Measurements from ENCODE around the gene ATP2C2.
"Not testable (repeated sequence)": the region's sequence is repeated elsewhere in the genome, so short reads cannot be mapped to it uniquely, and the experiment has no call there.

ATP2C2 gene

GRCh38 chr16:84340325-84341040 lies 27.9 kb upstream of the ATP2C2 start:
- DNase-seq, result no peak

- no peak for DNase-seq
These were observed 26.6 kb upstream of the ATP2C2 start for GRCh38 chr16:84341528-84342295.

GRCh38 chr16:84343800-84344199 lies 24.5 kb upstream of the ATP2C2 start:
- not testable (repeated sequence) for DNase-seq

GRCh38 chr16:84344781-84345180 lies 23.6 kb upstream of the ATP2C2 start:
- no peak for DNase-seq

- DNase-seq, result no peak
These were observed 21.2 kb upstream of the ATP2C2 start for GRCh38 chr16:84347161-84347560.

GRCh38 chr16:84348386-84348888 lies 19.9 kb upstream of the ATP2C2 start:
- DNase-seq, result no peak

- no peak for DNase-seq
These were observed 18.3 kb upstream of the ATP2C2 start for GRCh38 chr16:84349862-84350684.

GRCh38 chr16:84350685-84351400 lies 17.5 kb upstream of the ATP2C2 start:
- no peak for DNase-seq

GRCh38 chr16:84351630-84352029 lies 16.7 kb upstream of the ATP2C2 start:
- DNase-seq, result no peak

GRCh38 chr16:84354306-84354705 lies 14.0 kb upstream of the ATP2C2 start:
- DNase-seq, result no peak

- DNase-seq, result no peak
These were observed 13.2 kb upstream of the ATP2C2 start for GRCh38 chr16:84355149-84355548.

- no peak for DNase-seq
These were observed 12.2 kb upstream of the ATP2C2 start for GRCh38 chr16:84356176-84356575.

- DNase-seq, result no peak
These were observed 11.7 kb upstream of the ATP2C2 start for GRCh38 chr16:84356591-84357116.

GRCh38 chr16:84357191-84357651 lies 11.1 kb upstream of the ATP2C2 start:
- no peak for DNase-seq

GRCh38 chr16:84358601-84359295 lies 9.6 kb upstream of the ATP2C2 start:
- DNase-seq, result no peak

- no peak for DNase-seq
These were observed 9.0 kb upstream of the ATP2C2 start for GRCh38 chr16:84359326-84359725.

GRCh38 chr16:84360170-84360569 lies 8.2 kb upstream of the ATP2C2 start:
- DNase-seq, result no peak

GRCh38 chr16:84360748-84361147 lies 7.6 kb upstream of the ATP2C2 start:
- DNase-seq, result no peak

- DNase-seq, result no peak
These were observed 6.8 kb upstream of the ATP2C2 start for GRCh38 chr16:84361546-84361945.

- DNase-seq, result no peak
These were observed 5.8 kb upstream of the ATP2C2 start for GRCh38 chr16:84362471-84362941.

GRCh38 chr16:84366208-84366607 lies 2.1 kb upstream of the ATP2C2 start:
- no peak for DNase-seq

- DNase-seq, result no peak
These were observed 1.0 kb upstream of the ATP2C2 start for GRCh38 chr16:84367297-84367680.

Measured in NCI-H2227 treated with DMSO at 0.1 percent for 48 hours (cell line).